ENCODE data around the gene NADK.

Gene NADK

GRCh38 chr1:1775327-1776226, 2.7 kb downstream of the NADK start:
- no peak for DNase-seq (ENCODE audit: low read depth)
- H3K4me3 ChIP-seq (ENCODE audit: low read depth, low read length) = peak overlapping the region; percentile 43
- no peak for TF ChIP-seq CTCF (IDR thresholded peaks at IDR 0.05; ENCODE audit: low read depth, low read length, missing control alignments)

GRCh38 chr1:1773874-1774273, 4.4 kb downstream of the NADK start:
- DNase-seq (ENCODE audit: low read depth) = no peak
- TF ChIP-seq CTCF (IDR thresholded peaks at IDR 0.05; ENCODE audit: low read depth, low read length, missing control alignments) = no peak
- no peak overlapping the region for H3K4me3 ChIP-seq (ENCODE audit: low read depth, low read length)

DNA sequence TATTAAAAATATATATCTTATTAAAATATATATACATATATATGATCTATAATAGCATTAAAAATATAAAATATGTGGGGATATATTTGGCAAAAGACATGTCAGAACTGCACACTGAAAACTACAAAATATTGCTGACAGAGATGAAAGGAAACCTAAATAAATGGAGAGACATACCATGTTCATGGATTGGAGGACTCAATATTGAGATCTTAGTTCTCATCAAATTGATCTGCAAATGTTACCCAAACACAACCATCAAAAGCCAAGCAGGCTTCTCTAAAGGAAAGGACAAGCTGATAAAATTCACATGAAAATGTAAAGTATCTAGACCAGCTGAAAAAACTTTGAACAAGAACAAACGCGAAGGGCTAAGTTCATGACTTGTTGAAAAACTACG, 7.2 kb downstream of the NADK start:
- no peak for TF ChIP-seq CTCF (IDR thresholded peaks at IDR 0.05; ENCODE audit: low read depth, low read length, missing control alignments)
- no peak overlapping the region for H3K4me3 ChIP-seq (ENCODE audit: low read depth, low read length)
- DNase-seq (ENCODE audit: low read depth) = no peak

GRCh38 chr1:1770102-1770501, 8.2 kb downstream of the NADK start:
- no peak for TF ChIP-seq CTCF (IDR thresholded peaks at IDR 0.05; ENCODE audit: low read depth, low read length, missing control alignments)
- DNase-seq (ENCODE audit: low read depth) = no peak

GRCh38 chr1:1768249-1768992, 9.8 kb downstream of the NADK start:
- no peak overlapping the region for H3K4me3 ChIP-seq (ENCODE audit: low read depth, low read length)
- DNase-seq (ENCODE audit: low read depth) = no peak
- TF ChIP-seq CTCF (IDR thresholded peaks at IDR 0.05; ENCODE audit: low read depth, low read length, missing control alignments) = no peak

More at GRCh38 chr1:1770102-1770501, 8.2 kb downstream of the NADK start:
- no peak overlapping the region for H3K4me3 ChIP-seq (ENCODE audit: low read depth, low read length)

- TF ChIP-seq CTCF (IDR thresholded peaks at IDR 0.05; ENCODE audit: low read depth, low read length, missing control alignments) = no peak
- no peak overlapping the region for H3K4me3 ChIP-seq (ENCODE audit: low read depth, low read length)
- DNase-seq (ENCODE audit: low read depth) = no peak
These were observed 13.3 kb downstream of the NADK start for GRCh38 chr1:1764876-1765470.
